GM12801 (cell line): ENCODE measurements around the gene CHI3L2.

Source experiments
- CTCF ChIP-seq: IDR thresholded peaks from one replicate; pipeline ENCODE4 v1.5.1; 2011; ENCODE audit warnings: control low read depth; ENCODE audit not compliant: insufficient read length; ENCODE audit errors: extremely low read depth

Gene CHI3L2

GRCh38 chr1:111272081-111272480 is 44.6 kb downstream of the CHI3L2 start:
- TF ChIP-seq CTCF = no peak

- TF ChIP-seq CTCF = no peak
Measured at GRCh38 chr1:111274653-111275052, 47.1 kb downstream of the CHI3L2 start.

- TF ChIP-seq CTCF = no peak
Measured at GRCh38 chr1:111275079-111275478, 47.6 kb downstream of the CHI3L2 start.

DNA sequence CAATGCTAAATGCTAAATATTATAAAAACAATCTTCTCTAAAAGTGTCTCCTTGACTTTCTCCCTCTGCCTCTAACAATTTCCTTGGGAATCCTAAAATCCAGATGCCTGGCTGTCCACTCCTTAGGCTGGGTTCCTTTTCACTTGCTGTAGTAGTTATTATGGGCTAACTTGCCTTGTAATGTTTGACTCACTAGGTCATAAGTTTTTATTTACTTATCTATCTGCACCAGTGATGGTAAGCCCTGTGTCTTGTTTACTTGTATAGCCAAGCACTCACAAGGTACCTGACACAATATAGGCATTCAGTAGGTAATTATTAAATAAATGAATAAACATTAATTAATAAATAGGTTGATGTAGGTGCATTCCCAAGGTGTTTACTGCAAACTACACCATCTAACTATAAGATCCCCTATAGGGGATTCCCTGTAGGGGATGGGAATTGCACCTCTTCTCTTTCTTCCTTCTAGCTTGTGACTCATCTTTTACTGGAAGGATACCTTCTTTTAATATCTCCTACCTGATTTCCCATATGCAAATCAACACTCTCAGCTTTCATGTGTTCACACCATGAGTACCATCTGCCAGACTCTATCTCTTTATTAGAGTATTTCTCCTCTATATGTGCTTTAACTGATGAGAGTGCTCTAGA is 48.4 kb downstream of the CHI3L2 start:
- no peak for TF ChIP-seq CTCF

DNA sequence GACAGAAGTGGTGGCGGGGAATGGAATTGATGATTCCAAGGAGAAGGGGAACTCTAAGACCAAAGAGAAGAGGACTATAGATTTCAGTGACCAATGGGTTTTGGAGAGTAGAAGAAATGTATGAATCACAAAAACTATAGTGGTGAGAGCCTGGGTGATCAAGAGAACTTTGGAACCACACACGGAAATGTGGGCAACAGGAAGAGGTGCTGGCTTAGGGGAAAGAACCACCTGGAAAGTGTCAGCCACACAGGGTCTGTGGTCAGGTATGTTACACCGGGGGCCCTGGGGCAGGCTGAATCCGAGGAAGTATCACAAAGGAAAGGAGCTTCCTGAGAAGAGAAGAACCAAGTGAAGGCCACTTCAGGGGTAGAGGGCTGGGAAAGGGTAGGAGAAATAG is 51.6 kb downstream of the CHI3L2 start:
- TF ChIP-seq CTCF = no peak

DNA sequence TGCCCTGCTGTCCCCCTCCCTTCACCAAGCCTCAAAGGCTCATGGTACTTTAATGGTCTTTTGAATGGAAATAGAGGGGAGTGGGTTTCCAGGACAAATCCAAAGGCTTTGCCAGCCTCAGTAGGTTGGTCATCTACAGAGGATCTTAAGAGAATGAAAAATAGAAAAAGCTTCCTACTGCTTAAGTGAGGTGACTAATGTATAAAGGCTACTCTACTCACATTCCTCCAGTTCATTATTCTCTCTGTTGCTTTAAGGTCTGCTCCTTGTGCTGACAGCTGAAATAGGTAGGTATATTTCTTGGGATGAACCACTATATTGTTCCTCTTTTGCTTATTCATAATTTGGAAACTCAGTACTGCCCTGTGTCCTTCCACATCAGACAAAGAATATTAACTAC is 52.8 kb downstream of the CHI3L2 start:
- no peak for TF ChIP-seq CTCF

GRCh38 chr1:111281411-111281810 is 53.9 kb downstream of the CHI3L2 start:
- no peak for TF ChIP-seq CTCF

GRCh38 chr1:111283838-111284237 is 56.3 kb downstream of the CHI3L2 start:
- TF ChIP-seq CTCF = no peak
